GM12878 (cell line): ENCODE results near the gene KDM5B. TPM values are rescaled to one million over a fixed set of nuclear protein-coding genes. Genes with fewer than 3 reads are reported as not detected.

Source experiments
- ASH2L ChIP-seq: fragments of 300-600, 200-600 bp; sonication (generic); IDR thresholded peaks from 2 replicates; pipeline ENCODE4 v1.6.1; 2017; ENCODE audit warnings: low read depth, mild to moderate bottlenecking, borderline replicate concordance
- BMI1 ChIP-seq: fragments of 450-650 bp; IDR thresholded peaks from 2 replicates; pipeline ENCODE4 v1.6.1; 2016; ENCODE audit warnings: mild to moderate bottlenecking, moderate library complexity, borderline replicate concordance
- CTCF ChIP-seq, 3 experiments: IDR thresholded peaks in 2 of 3; conservative IDR thresholded peaks in 1 of 3; 2 replicates each; pipeline ENCODE4 v1.5.1; 2011; ENCODE audit warnings: low read depth in 3 of 3, low read length in 3 of 3, mild to moderate bottlenecking in 3 of 3, control low read depth in 2 of 3, moderate library complexity in 2 of 3, inconsistent platforms in 1 of 3, mixed read lengths in 1 of 3; ENCODE audit not compliant: control insufficient read depth in 2 of 3, insufficient read depth in 1 of 3; ENCODE audit errors: extremely low read depth in 1 of 3
- FOS ChIP-seq: IDR thresholded peaks from 3 replicates; pipeline ENCODE4 v1.6.1; 2011; ENCODE audit warnings: borderline replicate concordance; ENCODE audit not compliant: insufficient read length; ENCODE audit errors: extremely low read depth
- KDM1A ChIP-seq: fragments of 200-600 bp; sonication (generic); IDR thresholded peaks from 2 replicates; pipeline ENCODE4 v1.6.1; 2016; ENCODE audit warnings: borderline replicate concordance
- MTA3 ChIP-seq: IDR thresholded peaks from 2 replicates; pipeline ENCODE4 v1.6.1; 2012; ENCODE audit warnings: low read length, inconsistent platforms, borderline replicate concordance
- NFXL1 ChIP-seq: fragments of 450-650 bp; IDR thresholded peaks from 2 replicates; pipeline ENCODE4 v1.6.1; 2017; ENCODE audit warnings: antibody characterized with exemption, mild to moderate bottlenecking, borderline replicate concordance
- NKRF ChIP-seq: fragments of 450-650 bp; conservative IDR thresholded peaks from 2 replicates; pipeline ENCODE4 v1.6.1; 2017; ENCODE audit warnings: mild to moderate bottlenecking, moderate library complexity
- REST ChIP-seq: IDR thresholded peaks from 2 replicates; pipeline ENCODE4 v1.6.1; 2012; ENCODE audit warnings: mild to moderate bottlenecking, low read depth, low read length
- RFX5 ChIP-seq: IDR thresholded peaks from 2 replicates; pipeline ENCODE4 v1.6.1; 2011; ENCODE audit warnings: low read depth, low read length, improper control_type of control experiment
- SMARCA5 ChIP-seq: fragments of 450-650 bp; IDR thresholded peaks from 2 replicates; pipeline ENCODE4 v1.6.1; 2017; ENCODE audit warnings: mild to moderate bottlenecking
- SREBF2 ChIP-seq: IDR thresholded peaks from 2 replicates; pipeline ENCODE4 v1.6.1; 2012; ENCODE audit warnings: mild to moderate bottlenecking, low read length
- SRF ChIP-seq, 2 experiments: IDR thresholded peaks; 2 replicates each; pipeline ENCODE4 v1.6.1; 2011; ENCODE audit warnings: low read depth in 2 of 2, low read length in 2 of 2, mild to moderate bottlenecking in 1 of 2, moderate library complexity in 1 of 2
- STAT3 ChIP-seq: IDR thresholded peaks from 2 replicates; pipeline ENCODE4 v1.6.1; 2011; ENCODE audit warnings: low read depth, low read length, improper control_type of control experiment
- TARDBP ChIP-seq: IDR thresholded peaks from 2 replicates; pipeline ENCODE4 v1.6.1; 2016; ENCODE audit warnings: borderline replicate concordance
- polyA plus RNA-seq, 11 experiments: library from polyadenylated mRNA; depleted of rRNA in 4 of 11; unstranded in 6 of 11; stranded (reverse) in 5 of 11; fragments of >200 nt; fragmentation: Nextera tagmentation in 4 of 11; fragmentation: Illumina TruSeq in 1 of 11; extraction: Ambion mirVana in 4 of 11; extraction: Trizol in 1 of 11; gene quantifications; 1 replicate in 1 of 11; 2 replicates in 10 of 11; pipeline versions ENCODE4 v1.2.1 to v1.2.3, GENCODE V29; 2011 to 2016; ENCODE audit warnings: inconsistent platforms in 2 of 11, missing spikeins in 2 of 11, low read depth in 1 of 11
- total RNA-seq, 4 experiments: library from RNA; depleted of rRNA in 3 of 4; stranded (reverse); fragments of >200 nt in 3 of 4; fragmentation: Illumina TruSeq in 1 of 4; extraction: Trizol in 1 of 4; gene quantifications; 2 replicates each; pipeline versions ENCODE4 v1.2.1 to v1.2.3, GENCODE V29; 2013 to 2021
- TF ChIP-seq, protein P1 (sequence below): fragments of 450-650 bp; IDR thresholded peaks from 2 replicates; pipeline ENCODE4 v1.6.1; 2016; ENCODE audit warnings: mild to moderate bottlenecking
- TF ChIP-seq, protein P2 (sequence below): fragments of 150-350 bp; IDR thresholded peaks from 2 replicates; pipeline ENCODE4 v1.6.1; 2014; ENCODE audit warnings: mild to moderate bottlenecking, low read depth, low read length

KDM5B gene
- total and polyA plus RNA-seq, 10 of the 15 experiments (the other 5 are each of a cell fraction or from before 2014, with no cell fraction given) = 1.7 to 26.6 (median 8.1) TPM

DNA sequence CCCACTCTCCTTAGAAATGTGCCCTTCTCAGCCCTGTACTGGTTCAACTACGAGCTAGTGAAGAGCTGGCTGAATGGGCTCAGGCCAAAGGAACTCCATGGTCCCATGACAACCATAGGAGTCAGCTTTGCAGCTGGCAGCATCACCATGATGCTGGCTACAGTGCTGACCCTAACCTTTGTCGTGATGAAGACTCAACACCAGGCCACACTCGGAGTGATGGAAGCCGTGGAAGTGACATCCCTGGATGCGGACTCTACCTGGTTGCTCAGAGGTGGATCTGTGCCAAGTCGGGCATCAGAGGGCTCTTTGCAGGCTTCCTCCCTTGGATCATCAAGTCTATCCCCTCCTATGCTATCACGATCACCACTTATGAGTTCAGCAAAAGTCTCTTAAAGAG is 11.6 kb downstream of the KDM5B start (continued):
- no peak for TF ChIP-seq REST
- TF ChIP-seq CTCF (IDR thresholded peaks at IDR 0.05 in 2 of 3, conservative IDR thresholded peaks at IDR 0.05 in 1 of 3; ENCODE audit: control insufficient read depth in 2 of 3, extremely low read depth in 1 of 3, insufficient read depth in 1 of 3, low read depth in 3 of 3, low read length in 3 of 3) = no peak
- no peak for TF ChIP-seq RFX5
- no peak for TF ChIP-seq NFXL1
- TF ChIP-seq STAT3 = no peak
- no peak for TF ChIP-seq TARDBP
- TF ChIP-seq KDM1A = no peak
- TF ChIP-seq SREBF2 = no peak
- no peak for TF ChIP-seq ASH2L
- no peak for TF ChIP-seq SRF (IDR thresholded peaks at IDR 0.05; ENCODE audit: low read depth in 2 of 2, low read length in 2 of 2)
- no peak for TF ChIP-seq MTA3
- TF ChIP-seq, protein P1, sequence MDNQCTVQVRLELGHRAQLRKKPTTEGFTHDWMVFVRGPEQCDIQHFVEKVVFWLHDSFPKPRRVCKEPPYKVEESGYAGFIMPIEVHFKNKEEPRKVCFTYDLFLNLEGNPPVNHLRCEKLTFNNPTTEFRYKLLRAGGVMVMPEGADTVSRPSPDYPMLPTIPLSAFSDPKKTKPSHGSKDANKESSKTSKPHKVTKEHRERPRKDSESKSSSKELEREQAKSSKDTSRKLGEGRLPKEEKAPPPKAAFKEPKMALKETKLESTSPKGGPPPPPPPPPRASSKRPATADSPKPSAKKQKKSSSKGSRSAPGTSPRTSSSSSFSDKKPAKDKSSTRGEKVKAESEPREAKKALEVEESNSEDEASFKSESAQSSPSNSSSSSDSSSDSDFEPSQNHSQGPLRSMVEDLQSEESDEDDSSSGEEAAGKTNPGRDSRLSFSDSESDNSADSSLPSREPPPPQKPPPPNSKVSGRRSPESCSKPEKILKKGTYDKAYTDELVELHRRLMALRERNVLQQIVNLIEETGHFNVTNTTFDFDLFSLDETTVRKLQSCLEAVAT = no peak
- no peak for TF ChIP-seq FOS
- TF ChIP-seq NKRF = no peak
- TF ChIP-seq, protein P2, sequence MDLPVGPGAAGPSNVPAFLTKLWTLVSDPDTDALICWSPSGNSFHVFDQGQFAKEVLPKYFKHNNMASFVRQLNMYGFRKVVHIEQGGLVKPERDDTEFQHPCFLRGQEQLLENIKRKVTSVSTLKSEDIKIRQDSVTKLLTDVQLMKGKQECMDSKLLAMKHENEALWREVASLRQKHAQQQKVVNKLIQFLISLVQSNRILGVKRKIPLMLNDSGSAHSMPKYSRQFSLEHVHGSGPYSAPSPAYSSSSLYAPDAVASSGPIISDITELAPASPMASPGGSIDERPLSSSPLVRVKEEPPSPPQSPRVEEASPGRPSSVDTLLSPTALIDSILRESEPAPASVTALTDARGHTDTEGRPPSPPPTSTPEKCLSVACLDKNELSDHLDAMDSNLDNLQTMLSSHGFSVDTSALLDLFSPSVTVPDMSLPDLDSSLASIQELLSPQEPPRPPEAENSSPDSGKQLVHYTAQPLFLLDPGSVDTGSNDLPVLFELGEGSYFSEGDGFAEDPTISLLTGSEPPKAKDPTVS = no peak
- TF ChIP-seq SMARCA5 = no peak
- TF ChIP-seq BMI1 = no peak
